GM19193 (cell line): ENCODE measurements around the gene PDE4D.

Experiments used
- POLR2A ChIP-seq: IDR thresholded peaks from 4 replicates; pipeline ENCODE4 v1.6.1; 2011; ENCODE audit not compliant: insufficient read depth, insufficient read length; ENCODE audit errors: extremely low read depth

Gene PDE4D

DNA sequence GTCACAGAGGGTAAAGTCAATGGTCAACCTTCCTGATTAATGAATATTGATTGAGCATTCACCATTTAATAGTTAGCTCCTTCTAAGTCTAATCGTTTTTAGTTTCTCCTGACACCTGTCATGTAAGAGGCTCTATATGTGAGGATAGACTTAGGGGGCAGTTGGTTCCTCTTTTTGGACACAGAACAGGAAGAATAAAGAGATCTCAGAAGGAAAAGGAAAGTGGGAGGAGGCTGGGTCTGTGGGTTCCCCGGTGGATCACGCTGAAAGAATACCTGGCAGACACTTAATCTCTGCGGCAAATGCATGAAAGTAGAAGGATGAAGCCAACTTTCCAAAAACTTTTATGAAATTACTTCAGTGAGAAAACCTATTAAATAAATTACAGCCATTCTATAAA, 98.4 kb downstream of the PDE4D start:
- no peak for TF ChIP-seq POLR2A

DNA sequence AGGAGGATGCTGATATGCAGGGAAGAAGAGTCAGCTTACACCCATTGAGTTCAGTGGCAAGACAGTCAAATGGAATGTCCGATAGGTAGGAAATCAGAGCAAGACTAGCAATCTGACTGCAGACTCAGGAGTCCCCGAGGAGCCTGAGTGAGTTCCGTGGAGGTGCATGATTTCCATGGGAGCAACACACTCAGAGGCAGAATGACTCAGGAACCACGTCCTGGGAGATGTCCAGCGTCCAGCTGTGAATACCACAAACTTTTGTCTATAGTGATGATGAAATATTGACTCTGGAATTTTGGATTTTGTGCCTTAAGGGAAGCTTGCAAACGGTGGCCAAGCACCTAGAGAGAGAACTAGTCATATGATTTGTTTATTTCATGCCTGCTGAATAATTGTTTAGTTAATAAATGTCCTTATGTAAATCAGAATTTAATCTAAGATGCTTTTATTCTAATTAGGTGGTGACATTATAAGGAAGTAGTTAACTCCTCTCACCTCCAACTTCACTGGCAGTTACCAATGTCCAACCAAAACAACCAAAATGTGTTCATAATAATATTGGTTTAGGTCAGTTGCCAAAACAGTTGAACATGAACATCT, 100.4 kb downstream of the PDE4D start:
- TF ChIP-seq POLR2A = no peak

DNA sequence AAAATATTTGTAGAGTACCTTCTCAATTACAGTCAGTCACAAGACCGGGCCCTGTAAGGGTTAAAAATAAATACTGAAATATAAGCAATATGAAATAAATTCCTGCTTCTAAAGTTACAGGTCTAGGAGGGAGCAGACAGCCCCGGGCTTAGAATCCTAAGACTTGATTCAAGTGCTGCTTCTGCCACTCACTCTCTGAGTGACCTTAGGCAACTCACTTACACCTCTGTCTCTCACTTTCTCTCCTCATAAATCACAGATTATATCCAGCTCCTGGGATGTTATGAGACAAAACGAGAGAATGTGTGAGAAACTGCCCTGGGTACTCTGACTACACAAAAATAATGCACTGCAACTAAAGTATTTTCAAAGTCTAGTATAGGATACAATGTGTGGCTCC, 101.9 kb downstream of the PDE4D start:
- no peak for TF ChIP-seq POLR2A

DNA sequence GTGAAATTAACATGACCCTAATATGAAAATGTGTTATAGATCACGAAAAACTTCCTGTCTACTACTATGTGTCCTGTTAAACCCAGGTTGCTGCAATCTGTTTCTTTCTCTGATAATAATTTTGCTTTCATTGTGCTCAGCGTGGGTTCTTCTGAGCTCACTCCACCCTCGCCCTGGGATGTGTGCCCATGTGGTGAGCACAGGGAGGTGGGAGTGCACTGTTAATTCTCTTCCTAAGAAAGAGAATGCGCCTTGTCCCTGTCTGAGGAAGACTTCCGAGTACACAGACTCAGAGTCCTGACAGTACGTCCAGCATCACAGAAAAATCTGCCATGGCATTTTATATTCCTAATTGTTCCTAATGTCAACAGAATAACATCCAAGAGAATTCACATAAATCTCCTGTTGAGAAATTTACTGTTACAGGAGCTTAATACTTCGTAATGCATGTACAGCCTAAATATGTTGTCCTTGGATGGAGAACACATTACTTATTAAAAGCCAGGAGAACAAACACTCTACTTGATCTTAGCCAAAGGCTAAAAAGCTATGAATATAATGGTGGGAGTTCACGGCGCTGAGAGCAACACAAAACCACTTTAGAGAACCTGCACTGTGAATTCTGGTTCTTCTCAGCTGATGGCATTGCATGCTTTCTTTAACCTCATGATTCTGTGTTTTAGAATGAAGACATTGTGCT, 102.6 kb downstream of the PDE4D start:
- TF ChIP-seq POLR2A = no peak

DNA sequence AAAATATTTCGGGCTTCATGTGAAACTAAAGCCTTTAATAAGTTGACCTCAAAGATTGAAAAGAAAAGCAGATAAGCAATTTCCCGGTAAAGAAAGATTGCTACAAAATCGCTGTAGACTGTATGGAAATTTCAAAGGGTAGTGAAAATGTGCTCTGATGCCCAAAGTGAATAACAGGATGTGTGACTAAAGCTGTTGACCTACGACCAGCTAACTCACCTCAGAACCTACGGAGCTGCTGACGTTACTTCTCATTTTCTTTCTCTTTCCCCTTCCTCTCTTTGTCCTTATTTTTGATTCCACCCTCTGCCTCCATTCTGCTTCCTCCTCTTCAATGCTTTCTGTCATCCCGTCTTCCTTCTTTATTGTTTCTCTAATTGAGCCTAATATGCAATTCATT, 103.2 kb downstream of the PDE4D start:
- TF ChIP-seq POLR2A = no peak

DNA sequence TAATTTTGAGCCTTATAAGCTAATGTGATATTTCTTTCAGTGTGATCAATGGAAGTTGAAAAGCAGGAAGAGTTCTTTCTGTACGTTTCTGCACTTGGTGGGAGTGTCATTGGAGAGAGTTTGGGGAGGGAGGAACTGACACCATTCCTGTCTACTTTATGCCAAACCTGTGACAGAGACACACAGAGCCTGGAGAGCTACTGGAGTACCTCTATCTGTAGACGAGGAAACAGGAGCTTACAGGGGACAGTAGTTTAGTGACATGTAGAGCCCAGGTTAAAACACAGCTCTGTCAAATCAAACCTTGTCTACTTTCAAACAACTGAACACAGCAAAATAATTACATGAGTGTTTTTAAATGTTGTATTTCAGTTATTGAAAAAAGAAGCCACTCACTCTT, 103.6 kb downstream of the PDE4D start:
- TF ChIP-seq POLR2A = no peak

DNA sequence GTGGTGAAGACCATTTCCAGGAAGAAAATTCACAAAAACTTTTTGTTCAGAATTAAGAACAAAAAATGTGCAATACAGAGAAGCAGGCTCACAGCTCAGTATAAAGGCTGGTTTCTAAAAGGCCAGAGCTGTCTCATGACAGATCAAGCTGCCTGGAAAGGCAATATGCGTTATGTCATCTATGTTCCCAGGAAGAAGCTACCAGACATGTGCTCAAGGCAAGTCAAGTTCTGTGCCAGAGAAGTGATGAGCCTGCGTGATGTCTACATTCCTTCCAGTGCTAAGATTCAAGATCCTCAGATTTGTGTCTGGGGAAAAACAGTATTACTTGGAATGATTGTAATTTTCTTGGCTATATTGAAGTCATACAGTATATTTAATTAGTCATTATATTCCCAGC, 104.3 kb downstream of the PDE4D start:
- no peak for TF ChIP-seq POLR2A

DNA sequence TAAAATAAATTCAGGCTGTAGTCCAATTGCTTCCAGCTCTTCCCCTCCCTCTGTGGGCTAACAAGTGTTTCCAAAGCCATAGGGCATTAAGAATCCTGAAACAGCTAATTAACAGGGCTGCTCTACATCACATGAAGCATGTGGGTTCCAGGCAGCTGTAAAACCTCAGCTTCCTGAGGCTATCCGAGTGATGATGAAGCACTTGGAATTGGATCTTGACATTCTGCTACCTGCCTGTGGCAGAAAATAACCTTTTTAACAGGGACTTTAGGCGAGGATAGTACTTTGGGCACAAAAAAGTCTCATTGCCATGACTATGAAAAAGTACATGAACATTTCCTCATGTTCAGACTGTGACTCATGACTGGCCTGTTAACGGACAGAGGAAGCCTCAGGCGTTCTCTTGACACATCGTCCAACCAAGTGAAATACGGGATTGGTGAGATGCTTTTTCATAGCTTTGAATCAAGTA, 107.2 kb downstream of the PDE4D start:
- TF ChIP-seq POLR2A = no peak

DNA sequence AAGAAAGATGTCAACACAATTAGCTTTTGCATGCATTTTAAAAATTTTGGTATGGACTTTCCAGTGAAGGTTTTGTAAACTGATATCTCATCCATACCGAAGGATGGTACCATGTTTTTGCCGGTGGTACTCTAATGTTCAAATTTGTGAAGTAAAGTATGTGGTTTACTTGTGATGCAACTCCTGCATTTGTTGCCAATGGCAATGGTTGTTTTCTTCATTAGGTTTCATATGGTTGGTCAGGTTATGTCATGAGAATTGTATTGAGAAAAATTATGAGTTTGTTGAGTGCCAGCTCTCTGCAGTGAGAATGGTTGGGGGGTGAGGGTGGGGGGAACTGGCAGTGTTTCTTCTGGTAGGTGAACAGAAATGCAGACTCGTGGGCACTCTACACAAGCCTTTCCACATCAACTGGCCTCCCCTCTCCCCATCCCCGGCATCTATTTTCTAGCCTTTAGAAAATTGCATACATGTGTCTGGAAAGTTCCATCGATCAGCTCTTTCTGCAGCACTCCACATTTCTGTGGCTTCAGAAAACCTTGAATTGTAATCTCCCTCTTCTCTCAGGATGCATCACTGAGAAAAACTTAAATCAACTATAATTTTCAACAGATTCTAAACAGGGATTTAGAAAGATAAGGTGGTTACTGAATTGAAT, 107.7 kb downstream of the PDE4D start:
- no peak for TF ChIP-seq POLR2A

DNA sequence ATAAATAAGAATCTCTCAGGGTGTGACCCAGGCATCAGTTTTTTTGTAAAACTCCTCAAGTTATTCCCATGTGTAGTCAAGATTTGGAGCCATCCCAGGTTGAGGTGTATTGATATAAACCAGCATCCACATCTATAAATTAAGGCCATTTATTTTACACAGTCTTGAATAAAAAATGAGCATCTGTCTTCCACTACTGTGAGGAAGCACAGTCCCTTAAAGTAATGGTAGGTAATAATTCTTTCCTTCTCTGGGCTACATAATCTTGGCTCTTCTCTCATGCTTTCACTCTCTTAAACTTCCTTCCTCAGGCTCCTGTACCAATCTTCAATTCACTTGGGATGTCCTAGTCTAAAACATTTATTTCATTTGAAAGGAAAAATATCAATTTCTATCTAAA, 110.3 kb downstream of the PDE4D start:
- no peak for TF ChIP-seq POLR2A

DNA sequence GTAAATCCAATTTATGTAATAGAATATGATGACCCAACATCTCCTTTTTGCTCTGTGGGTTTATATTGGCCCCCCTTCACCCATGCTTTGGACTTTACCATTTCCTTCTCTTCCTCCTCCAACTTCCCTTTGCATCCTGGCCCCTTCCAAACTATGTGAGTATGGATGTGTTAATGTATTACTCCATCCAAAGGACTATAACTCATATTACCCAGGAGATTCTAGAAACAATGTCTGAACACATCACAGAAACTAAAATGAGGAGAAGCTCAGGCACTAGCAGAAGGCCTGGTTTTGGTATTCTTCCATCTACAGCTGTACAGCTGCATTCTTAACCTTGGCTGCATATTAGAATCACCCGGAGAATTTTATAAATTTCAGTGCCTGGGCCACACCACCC, 110.7 kb downstream of the PDE4D start:
- no peak for TF ChIP-seq POLR2A

DNA sequence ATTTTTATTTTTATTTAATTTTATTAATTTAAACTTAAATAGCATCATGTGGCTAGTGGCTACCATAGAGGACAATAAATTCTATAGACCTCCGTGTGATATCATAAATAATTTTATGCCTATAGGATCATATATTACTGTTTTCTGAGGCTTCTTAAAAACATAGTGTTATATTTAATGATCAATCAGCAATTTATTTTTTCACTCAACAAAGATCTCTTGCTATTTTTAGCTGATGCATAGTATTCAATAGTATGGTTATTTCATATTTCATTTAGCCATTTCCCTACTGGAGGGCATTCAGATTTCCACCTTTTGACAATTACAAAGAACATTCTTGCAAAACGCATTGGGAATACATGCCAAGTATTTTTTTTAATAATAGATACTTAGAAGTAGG, 114.1 kb downstream of the PDE4D start:
- TF ChIP-seq POLR2A = no peak

DNA sequence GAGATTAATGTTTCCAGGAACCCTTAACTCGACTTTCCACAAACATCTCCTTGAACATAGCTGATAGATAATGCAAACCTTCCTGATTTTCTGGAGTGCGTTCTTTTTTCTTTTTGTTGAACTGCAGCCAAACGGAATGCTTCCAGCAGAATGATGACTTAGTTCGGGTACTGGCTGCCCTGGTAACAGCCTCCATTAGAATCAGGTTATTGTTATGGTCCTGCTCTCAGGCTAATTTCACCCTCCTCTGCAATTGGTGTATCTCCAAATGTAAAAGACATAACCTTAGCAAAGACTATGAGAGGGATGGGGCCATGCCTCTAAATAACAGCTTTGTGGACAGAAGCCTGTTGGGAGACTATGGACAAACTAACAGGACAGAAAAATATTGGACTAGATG, 116.5 kb downstream of the PDE4D start:
- no peak for TF ChIP-seq POLR2A

DNA sequence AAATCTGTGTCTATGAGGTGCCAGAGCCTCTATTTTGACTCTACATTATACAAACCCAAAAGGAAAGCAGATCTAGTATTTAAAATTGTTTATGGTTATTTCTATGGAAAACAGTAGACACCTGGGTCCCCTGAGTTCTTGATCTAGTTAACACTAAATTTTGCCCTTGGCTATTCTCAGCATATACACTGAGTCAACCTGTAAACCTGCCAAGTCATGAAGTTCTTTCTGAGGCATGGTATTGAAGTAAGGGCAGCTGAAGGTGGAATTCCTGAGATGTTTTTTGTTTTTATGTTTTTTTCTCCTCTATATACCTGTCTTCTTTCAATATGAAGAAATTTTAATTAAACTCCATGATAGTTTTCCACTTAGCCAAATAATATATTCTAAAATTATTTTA, 120.2 kb downstream of the PDE4D start:
- TF ChIP-seq POLR2A = no peak

DNA sequence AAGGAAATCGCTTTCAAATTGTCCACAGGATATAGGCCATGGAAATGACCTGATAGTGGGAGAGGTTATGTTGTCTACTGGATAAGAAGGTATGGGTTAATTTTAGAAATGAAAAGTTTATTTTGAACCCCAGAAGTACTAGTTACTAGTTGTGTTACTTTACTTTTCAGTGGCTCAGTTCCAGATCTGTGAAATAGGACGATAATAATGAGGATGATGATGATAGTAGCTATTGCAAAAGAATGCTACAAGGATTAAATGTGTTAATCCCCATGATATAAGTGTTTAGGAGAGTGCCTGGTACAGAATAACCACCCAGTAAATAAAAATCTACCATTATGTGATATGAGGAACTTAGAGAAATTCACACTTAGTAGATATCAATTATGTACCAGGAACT, 120.8 kb downstream of the PDE4D start:
- TF ChIP-seq POLR2A = no peak

DNA sequence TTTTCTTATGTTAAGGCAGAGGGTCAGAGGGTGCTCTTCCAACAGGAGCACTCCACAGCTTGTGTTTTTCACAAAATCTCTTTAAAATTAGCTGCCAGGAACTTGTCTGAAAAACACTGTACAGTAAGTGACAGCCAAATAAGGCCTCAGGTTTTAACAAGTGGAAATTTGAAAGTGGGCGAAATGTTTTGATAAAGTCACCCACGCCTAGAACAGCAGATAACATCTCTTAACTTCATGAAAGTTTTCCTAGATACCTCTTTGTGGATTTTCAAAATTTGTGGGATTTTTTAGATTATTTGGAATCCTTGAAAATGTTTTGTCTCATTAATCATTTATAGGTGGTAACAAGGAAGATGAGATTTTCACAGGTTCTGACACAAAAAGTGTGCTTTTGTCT, 121.3 kb downstream of the PDE4D start:
- TF ChIP-seq POLR2A = no peak
